22Rv1 (cell line): ENCODE measurements around the gene GSTO1.

ENCODE experiments used
- H3K27ac ChIP-seq: fragments of 450-650 bp; 2 replicates; pipeline ENCODE4 v1.5.1; 2017
- ZFX ChIP-seq: fragments of 450-650 bp; IDR thresholded peaks from 2 replicates; pipeline ENCODE4 v1.6.1; 2017; ENCODE audit warnings: antibody characterized with exemption, borderline replicate concordance
- TF ChIP-seq, protein P1 (sequence below): fragments of 450-650 bp; IDR thresholded peaks from 2 replicates; pipeline ENCODE4 v1.5.1; 2017; ENCODE audit warnings: mild to moderate bottlenecking

Gene GSTO1

DNA sequence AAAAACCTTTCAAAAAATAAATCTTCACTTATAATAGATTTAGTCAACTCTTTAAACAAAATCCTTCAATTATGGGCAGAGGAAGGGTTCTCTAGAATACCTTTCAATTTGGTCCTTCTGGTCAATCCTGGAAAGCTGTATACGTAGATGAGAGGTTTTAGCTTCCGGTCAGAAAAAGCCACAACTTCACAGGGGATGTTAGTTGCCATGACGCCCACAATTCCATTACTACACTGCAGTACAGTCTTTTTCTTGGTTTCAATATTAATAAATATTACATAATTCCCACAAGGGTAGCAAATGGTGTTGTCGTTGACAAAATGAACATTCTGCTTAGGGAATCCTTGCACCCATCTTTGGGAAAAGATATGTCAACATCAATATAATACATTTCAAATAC lies 24.2 kb upstream of the GSTO1 start:
- no peak for TF ChIP-seq ZFX
- TF ChIP-seq, protein P1, sequence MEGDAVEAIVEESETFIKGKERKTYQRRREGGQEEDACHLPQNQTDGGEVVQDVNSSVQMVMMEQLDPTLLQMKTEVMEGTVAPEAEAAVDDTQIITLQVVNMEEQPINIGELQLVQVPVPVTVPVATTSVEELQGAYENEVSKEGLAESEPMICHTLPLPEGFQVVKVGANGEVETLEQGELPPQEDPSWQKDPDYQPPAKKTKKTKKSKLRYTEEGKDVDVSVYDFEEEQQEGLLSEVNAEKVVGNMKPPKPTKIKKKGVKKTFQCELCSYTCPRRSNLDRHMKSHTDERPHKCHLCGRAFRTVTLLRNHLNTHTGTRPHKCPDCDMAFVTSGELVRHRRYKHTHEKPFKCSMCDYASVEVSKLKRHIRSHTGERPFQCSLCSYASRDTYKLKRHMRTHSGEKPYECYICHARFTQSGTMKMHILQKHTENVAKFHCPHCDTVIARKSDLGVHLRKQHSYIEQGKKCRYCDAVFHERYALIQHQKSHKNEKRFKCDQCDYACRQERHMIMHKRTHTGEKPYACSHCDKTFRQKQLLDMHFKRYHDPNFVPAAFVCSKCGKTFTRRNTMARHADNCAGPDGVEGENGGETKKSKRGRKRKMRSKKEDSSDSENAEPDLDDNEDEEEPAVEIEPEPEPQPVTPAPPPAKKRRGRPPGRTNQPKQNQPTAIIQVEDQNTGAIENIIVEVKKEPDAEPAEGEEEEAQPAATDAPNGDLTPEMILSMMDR: no peak
- H3K27ac ChIP-seq: no peak overlapping the region

DNA sequence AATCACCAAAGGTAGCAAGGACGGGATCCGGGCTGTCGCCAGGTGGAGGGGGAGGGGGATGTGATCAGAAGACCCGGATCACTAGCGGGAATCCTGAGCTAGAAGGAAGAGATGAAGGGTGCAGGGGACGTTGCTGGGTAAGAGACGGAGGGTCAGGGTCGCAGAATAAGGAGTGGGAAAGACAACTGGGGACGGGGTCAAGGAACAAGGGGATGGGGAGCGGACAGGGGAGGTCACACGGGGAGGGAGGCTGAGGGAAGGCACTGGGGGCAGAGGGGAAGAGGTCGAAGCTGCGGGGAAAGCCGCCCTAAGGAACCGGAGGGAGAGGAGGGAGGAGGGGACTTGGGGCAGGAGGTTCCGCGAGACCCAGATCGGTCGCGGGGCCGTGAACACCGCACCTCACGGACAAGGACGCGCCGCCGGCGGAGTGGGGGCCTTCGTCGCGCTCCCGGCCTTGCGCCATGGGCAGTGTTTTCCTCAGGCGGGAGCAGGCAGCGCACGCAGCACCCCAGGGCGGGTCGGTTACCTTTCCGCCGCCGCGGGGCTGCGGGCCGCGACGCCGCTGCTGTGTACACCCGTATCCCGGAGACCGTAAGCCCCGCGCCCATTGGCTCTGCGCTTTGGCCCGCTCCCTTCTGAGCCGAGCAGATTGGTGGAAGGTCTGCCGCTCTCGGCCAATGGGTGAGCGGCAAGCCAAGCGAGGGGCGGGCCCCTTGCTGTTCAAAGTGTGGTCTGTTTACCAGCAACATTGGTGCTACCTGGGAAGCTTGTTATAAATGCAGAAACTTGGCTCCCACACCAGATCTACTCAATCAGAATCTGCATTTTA lies 22.7 kb upstream of the GSTO1 start, which contains the start of gene CFAP43:
CFAP43 (minus strand) TSS at position 581 of the 829 bp plus-strand sequence; CDS start at position 463, 118 bp downstream.
- TF ChIP-seq ZFX: no peak
- TF ChIP-seq, protein P1: no peak
- peak within 1 kb of the TSS; percentile 62 for H3K27ac ChIP-seq

DNA sequence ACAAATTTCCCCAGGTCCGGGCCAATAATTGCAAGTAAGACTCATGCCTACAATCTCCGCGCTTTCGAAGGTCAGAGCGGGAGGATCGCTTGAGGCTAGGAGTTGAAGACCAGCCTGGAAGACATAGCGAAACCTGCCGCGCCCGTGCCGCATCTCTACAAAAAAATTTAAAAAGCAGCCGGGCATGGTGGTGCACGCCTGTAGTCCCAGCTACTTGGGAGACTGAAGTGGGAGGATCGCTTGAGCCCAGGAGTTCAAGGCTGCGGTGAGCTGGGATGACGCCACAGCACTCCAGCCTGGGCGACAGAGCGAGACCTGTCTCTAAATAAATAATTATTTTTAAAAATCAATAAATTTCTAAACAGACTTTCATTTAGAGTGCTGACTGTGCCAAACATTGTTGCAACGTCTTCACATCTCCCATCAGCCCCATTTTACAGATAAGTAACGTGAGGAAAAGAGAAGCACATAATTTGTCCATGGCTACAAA lies 22.0 kb upstream of the GSTO1 start:
- no peak for TF ChIP-seq ZFX
- TF ChIP-seq, protein P1: no peak
- H3K27ac ChIP-seq: peak overlapping the region; percentile 62

DNA sequence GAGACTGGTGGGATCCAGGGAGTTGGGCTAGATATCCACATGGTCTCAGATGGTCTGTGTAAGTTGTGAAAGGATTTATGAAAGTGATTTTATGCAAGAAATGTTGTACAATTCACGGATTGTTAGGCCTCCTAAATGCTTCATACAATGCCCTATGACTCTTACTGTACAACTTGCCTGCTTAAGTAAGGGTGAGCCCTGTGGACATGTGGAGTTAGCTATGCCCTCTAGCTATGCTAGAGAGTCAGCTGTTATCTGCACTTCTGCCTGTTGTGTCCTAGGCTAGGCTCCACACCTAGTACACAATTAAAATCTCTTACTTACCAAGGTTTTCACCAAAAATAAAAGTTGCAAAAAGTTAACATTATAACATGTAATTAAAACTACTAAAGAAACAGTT lies 20.9 kb upstream of the GSTO1 start:
- H3K27ac ChIP-seq: no peak overlapping the region
- TF ChIP-seq ZFX: no peak
- TF ChIP-seq, protein P1: no peak

DNA sequence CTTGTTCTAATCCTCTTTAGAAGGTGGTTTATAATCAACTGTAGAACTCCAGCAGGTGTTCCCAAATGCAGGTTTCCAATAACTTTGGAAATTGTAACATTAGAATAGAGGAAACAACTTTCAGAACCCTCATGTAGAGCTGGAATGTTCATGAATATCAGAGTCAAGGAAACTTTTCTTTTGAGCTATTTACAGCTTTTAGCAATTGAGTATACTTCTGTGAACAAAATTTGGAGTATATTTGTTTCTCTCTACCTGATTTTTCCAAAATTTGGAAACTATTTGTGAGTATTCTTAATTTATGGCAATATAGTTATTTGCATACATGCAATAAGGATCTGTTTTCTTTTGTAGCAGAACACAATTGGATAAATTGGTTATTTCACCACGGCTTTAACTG lies 19.8 kb upstream of the GSTO1 start:
- H3K27ac ChIP-seq: no peak overlapping the region
- TF ChIP-seq, protein P1: no peak
- no peak for TF ChIP-seq ZFX

DNA sequence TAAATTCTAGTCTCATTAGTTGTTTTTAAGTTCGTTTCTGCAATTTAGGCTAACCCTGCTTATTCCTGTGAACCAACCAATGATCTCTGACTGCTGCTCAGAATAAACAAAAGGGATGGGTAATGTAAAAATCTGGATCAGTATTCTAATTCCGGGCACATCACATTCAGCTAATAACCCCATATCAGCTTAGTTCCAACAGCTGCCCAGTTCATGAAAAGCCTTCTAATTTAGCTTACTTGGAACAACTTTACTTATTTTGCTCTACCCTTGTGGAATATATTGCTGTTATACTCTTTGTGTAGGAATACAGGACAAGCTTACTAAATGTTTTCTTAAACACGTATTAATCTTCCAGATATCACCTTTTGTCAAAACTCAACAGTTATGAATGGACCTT lies 18.9 kb upstream of the GSTO1 start:
- TF ChIP-seq ZFX: no peak
- TF ChIP-seq, protein P1: no peak

DNA sequence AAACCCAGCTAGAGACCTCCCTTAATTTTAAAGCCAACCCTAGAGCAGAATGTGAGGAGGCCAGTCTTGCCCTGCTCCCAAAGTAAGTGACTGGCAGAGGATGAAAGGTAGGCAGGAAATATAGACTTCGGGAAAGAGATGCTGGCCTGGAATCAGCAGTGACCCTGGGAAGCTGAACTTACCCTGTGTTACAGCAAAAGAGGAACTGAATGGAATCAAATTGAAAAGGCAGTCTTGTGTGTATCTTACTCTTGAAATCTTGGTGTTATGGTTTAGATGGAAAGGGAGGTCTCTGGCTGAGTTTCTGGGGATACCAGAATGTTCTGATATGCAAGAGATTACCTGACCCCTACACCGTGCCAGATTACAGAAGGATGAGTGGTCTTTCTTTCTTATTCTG lies 14.6 kb upstream of the GSTO1 start:
- H3K27ac ChIP-seq: no peak overlapping the region
- TF ChIP-seq, protein P1: no peak
- no peak for TF ChIP-seq ZFX

More for the DNA sequence above, 18.9 kb upstream of the GSTO1 start:
- H3K27ac ChIP-seq: no peak overlapping the region
